NCI-H526 treated with DMSO at 0.1 percent for 48 hours (cell line): ENCODE data around the gene VRK1.

Source experiments
- DNase-seq: peaks from one replicate; lab custom pipeline; 2025; lab: John Stamatoyannopoulos, UW

Gene VRK1

DNA sequence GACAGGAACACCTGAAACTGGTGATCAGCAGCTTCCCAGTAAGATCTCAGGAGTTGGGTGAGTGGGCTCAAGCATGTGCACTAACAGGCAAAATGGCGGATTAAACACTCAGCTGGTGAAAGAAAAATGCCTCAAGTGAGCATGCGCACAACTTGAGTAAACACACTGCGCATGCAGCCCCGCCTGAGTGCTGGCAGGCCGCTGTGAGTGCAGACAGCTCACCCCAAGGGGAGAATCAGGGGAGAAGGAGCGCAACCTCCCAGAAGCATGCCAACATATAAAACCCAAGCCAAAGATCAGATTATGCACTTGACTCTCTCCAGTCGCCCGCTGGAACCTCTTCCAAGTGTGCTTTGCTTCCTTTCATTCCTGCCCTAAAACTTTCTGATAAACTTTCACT is 125.8 kb downstream of the VRK1 start:
- DNase-seq = no peak

DNA sequence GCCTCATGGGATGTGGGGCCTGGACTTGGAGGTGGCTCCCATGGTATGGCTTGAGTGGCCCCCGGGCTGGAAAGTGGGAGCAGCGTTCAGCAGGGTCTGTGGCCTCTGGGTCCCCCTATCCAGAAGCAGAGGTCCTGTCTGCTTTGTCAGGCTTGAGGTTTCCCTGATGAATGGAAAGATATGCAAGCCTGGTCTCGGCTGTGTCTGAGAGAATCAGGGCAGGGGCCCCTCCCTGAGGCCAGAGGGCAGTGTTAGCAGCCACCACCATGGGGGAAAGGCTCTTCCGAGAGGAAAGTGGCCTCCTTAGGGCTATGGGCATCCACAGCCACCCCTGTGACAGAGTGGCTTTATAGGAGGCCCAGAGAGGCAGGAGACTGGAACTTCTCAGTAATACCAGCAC is 128.2 kb downstream of the VRK1 start:
- no peak for DNase-seq

DNA sequence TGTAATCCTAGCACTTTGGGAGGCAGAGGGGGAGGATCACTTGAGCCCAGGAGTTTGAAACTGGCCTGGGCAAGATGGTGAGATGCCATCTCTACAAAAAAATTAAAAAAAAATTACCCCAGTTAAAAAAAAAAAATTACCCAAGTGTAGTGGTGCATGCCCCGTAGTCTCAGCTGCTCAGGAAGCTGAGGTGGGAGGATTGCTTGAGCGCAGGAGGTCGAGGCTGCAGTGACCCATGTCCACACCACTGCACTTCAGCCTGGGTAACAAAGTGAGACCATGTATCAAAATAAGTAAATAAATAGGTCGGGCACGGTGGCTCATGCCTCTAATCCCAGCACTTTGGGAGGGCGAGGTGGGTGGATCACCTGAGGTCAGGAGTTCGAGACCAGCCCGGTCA is 128.8 kb downstream of the VRK1 start:
- DNase-seq = no peak

DNA sequence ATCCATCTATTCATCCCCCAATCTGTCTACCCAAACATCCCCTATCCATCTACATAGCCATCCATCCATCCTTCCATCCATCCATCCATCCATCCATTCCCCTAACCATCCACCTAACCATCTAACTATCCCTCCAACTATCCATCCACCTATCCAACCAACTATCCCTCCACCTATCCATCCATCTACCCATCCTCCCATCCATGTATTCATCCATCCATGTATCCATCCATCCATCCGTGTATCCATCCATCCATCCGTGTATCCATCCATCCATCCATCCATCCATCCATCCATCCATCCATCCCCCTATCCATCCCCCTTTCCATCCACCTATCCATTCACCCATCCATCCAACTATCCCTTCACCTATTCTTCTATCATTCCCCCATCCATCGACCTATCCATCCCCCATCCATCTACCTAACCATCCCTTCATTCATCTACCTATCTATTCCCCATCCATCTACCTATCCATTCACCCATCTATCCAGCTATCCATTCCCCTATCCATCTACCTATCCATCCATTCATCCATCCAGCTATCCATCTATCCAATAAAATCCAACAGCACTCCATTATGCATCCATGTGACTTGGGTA is 131.7 kb downstream of the VRK1 start:
- DNase-seq = no peak

DNA sequence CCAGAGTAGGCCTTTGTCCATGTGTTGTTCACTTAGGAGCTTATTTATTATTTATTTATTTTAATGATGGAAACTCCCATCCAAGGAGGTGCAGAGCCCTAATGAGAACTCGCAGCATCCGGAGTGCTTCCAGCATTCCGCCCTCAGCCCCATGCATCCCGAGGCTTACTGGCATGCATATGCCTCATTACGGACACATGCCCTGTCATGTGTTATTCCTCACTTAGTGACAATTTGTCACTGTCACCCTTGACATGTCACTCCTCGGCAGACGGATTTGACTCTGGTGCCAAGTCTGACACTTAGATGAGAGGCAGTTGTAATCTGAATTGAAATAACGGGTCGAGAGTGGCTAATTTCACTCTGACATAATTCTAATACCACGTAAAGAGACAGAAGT is 132.8 kb downstream of the VRK1 start:
- DNase-seq = no peak

DNA sequence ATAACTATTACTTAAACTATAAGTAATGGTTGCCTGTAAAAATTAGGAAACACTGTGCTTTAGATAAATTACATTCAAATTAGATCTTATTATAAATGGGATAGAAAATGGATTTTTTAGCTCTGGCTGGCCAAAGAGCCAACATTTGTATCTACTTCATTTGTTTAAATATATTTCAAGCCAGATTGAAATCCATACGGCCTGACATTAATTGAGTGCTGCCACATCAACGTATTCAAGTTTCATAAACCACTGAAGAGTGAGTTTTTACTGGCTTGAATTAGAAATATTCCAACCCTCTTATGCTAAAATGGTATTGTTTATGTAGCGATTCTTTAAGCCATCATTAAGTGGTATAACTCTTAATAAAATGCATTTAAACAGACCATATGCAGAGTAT is 133.3 kb downstream of the VRK1 start:
- no peak for DNase-seq
